Endometrial microvascular endothelial cells (primary cell): ENCODE results near the gene TBC1D4. TPM values are rescaled to one million over a fixed set of nuclear protein-coding genes. Genes with fewer than 3 reads are reported as not detected.

Experiments
- in situ Hi-C: cut with HindIII; loops from 2 replicates; pipeline ENCODE4 v1.10.0; 2017; ENCODE audit warnings: low sequenced_read_pairs, low pct_unique_long_range_greater_than_20kb; ENCODE audit errors: inconsistent ontology term
- total RNA-seq: library from RNA; depleted of rRNA; stranded (reverse); fragments of >200 nt; gene quantifications from one replicate; pipeline ENCODE4 v1.2.3, GENCODE V29; 2015; ENCODE audit errors: inconsistent ontology term

TBC1D4 gene, protein sequence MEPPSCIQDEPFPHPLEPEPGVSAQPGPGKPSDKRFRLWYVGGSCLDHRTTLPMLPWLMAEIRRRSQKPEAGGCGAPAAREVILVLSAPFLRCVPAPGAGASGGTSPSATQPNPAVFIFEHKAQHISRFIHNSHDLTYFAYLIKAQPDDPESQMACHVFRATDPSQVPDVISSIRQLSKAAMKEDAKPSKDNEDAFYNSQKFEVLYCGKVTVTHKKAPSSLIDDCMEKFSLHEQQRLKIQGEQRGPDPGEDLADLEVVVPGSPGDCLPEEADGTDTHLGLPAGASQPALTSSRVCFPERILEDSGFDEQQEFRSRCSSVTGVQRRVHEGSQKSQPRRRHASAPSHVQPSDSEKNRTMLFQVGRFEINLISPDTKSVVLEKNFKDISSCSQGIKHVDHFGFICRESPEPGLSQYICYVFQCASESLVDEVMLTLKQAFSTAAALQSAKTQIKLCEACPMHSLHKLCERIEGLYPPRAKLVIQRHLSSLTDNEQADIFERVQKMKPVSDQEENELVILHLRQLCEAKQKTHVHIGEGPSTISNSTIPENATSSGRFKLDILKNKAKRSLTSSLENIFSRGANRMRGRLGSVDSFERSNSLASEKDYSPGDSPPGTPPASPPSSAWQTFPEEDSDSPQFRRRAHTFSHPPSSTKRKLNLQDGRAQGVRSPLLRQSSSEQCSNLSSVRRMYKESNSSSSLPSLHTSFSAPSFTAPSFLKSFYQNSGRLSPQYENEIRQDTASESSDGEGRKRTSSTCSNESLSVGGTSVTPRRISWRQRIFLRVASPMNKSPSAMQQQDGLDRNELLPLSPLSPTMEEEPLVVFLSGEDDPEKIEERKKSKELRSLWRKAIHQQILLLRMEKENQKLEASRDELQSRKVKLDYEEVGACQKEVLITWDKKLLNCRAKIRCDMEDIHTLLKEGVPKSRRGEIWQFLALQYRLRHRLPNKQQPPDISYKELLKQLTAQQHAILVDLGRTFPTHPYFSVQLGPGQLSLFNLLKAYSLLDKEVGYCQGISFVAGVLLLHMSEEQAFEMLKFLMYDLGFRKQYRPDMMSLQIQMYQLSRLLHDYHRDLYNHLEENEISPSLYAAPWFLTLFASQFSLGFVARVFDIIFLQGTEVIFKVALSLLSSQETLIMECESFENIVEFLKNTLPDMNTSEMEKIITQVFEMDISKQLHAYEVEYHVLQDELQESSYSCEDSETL (N-terminal part only)
- 33.3 TPM for total RNA-seq

DNA sequence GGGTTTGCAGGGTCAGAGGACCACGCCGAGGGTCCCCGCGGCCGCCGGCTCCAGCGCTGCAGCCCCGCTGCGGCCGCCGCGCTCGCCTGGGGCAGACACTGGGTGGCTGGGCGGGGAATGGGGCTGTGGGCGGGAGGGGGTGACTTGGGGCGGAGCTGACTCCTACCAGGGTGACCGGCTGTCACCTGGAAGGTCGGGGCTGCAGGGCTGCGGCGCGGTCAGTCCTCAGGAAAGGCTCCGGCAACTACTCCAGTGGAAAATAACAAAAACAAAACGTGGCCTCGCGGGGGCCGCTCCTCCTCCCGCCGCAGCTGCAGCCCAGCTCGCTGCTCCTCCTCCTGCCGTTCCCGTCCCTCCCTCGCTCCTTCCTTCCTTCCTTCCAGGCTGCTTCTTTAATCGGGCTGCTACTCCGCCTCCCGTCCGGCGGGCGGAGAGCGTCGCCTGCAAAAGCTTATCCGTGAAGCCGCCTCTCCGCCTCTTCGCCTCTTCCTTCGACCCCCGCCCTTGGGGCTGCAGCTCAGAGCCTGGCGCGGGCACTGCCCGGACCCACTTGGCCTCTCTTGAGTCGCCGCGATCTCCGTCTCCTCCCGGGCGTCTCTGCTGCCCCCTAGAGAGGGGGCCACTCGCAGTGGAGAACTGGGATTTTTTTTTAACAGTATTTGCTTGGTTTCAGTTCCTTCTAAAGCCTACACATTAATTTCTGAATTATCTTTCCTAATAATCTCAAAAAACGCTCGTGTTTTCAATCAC lies at the start of gene TBC1D4:
TSS of gene TBC1D4 (minus strand) at position 100 of the 750 bp plus-strand sequence. CDS start 402 bp downstream, outside the sequence.
- in situ Hi-C loops, result no loop called here

- in situ Hi-C loops, result no loop called here
Measured at GRCh38 chr13:75530549-75530961, 48.6 kb upstream of the TBC1D4 start.

DNA sequence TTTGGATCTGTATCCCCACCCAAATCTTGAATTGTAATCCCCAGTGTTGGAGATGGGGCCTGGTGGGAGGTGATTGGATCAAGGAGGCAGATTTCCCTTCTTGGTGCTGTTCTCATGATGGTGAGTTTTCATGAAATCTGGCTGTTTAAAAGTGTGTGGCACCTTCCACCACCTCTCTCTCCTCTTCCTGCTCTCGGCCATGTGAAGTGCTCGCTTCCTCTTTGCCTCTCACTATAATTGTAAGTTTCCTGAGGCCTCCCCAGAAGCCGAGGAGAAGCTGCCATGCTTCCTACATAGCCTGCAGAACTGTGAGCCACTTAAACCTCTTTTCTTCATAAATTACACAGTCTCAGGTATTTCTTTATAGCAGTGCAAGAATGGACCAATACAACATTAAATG lies 40.0 kb upstream of the TBC1D4 start:
- in situ Hi-C loops, result no loop called here

DNA sequence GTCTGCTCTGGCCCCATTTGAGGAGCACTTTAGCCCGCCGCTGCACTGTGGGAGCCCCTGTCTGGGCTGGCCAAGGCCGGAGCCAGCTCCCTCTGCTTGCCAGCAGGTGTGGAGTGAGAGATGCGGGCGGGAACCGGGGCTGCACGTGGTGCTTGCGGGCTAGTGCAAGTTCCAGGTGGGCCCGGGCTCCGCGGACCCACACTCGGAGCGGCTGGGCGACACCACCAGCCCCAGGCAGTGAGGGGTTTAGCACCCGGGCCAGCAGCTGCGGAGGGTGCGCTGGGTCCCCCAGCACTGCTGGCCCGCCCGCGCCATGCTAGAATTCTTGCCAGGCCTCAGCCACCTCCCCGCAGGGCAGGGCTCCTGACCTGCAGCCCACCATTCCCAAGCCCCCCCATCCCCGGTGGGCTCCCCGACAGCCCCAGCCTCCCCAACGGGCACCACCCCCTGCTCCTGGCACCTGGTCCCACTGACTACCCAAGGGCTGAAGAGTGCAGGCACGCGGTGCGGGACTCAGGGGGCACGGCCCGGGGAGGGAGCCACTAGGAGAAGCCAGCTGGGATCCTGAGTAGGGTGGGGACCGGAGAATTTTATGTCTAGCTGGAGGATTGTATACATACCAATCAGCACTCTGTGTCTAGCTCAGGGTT lies 36.6 kb upstream of the TBC1D4 start:
- in situ Hi-C loops, result no loop called here

GRCh38 chr13:75514080-75514995 lies 32.4 kb upstream of the TBC1D4 start:
- in situ Hi-C loops, result no loop called here

- in situ Hi-C loops, result no loop called here
Measured at GRCh38 chr13:75513271-75513670, 31.3 kb upstream of the TBC1D4 start.

DNA sequence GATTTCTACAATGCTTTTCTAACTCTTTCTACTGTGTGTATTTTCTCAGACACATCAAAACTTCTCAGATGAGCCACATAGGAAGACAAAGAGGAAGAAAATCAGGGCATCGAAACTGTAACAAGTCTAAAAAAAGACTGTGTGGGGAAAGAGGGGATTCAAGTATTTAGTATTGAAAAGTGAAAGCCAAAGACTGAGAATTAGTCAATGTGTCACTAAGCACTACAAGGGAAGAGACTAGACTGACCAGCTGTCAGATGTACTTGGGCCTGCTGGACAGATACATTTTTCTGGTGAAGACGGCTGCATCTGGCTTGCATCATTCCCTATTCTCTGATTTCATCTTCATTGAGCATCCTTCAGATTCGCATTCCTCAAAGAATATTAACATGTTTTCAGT lies 30.3 kb upstream of the TBC1D4 start:
- in situ Hi-C loops, result no loop called here

GRCh38 chr13:75511051-75511625 lies 29.2 kb upstream of the TBC1D4 start:
- in situ Hi-C loops, result no loop called here

DNA sequence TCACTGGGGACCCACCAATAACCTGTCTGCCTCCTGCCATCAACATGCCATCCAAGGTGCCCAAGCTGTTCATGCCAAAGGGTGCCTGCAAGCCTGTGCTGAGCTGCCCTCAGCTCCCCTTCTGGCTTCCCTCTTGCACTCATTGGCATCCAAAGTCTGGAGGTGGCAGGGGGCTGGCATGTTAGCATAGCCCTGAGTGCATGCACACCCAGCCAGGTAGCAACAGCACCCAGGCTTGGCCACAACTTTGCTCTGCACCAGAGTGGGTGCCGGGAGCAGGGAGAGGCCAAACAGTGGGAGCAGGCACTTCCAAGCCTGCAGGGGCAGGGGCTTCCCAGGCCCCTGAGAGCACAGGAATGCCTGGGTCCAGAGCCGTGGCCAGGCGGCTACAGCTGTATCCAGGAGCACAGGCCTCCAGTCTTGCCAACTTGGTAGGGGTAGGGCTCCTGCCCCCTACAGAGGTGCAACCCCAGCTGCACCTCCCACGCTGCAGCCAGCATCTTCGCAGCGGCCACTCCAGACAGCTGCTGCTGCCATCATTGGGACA lies 26.1 kb upstream of the TBC1D4 start:
- in situ Hi-C loops, result no loop called here

DNA sequence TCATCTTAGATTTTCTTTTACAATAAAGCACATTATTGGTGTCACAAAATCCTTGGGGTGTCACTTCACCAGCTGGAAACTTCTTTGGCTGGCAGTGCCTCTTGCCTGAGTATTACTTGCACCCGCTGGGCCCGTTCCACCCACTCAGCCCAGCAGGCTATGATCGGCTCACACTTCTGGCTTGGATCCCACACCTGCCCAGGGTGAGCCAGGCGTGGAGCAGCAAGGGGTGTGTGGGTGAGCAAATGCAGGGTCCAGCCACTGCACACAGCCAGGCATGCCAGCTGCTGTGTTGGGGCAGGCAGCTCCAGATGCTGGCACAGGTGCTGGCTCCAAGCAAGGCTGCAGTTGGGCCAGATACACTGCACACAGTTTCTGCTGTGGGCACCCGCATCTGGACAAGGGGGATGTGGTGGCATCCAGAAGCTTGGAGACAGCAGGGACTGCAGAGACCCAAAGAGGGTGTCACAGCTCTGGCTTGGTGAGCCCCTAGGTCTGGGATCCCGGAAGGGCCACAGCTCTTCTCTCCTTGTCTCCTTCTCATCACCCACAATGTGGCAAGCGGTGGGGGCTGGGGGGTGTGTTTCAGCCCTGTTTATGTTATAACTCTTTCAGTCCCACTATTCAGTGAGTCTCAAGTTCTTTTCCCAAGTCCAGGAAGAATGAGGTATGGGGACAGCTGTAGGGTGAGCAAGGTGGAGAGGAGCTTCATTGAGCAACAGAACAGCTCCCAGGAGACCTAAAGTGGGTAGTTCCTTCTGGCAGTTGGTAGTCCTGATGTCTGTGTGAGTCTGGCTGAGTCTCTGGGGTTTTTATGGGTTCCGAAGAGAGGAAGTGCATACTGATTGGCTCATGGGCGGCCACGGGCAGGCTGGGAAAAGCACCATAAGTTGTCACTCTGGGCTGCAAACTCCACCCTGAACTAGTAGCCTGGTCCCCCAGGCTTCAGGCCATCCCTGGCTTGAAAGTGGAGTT lies 25.3 kb upstream of the TBC1D4 start:
- in situ Hi-C loops, result no loop called here

GRCh38 chr13:75506018-75506417 lies 24.0 kb upstream of the TBC1D4 start:
- in situ Hi-C loops, result no loop called here

DNA sequence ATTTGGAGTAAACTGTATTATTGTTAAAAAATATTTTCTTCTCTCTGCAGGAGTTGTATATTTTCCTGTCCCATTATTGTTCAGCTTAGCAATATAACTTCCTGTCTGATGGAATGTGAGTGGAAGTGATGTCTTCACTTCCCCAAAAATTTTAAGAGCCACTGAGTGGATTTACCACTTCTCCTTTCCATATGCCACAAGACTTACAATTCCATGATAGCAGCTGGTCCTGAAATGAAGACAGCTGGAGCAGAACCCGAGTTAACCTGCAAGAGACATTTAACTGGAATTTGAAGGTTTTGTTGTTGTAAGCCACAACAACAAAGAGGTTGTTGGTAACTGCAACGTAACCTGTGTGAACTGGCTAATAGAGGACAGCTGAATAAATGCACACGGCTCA lies 23.4 kb upstream of the TBC1D4 start:
- in situ Hi-C loops, result no loop called here

- in situ Hi-C loops, result no loop called here
Measured at GRCh38 chr13:75495938-75496337, 14.0 kb upstream of the TBC1D4 start.

DNA sequence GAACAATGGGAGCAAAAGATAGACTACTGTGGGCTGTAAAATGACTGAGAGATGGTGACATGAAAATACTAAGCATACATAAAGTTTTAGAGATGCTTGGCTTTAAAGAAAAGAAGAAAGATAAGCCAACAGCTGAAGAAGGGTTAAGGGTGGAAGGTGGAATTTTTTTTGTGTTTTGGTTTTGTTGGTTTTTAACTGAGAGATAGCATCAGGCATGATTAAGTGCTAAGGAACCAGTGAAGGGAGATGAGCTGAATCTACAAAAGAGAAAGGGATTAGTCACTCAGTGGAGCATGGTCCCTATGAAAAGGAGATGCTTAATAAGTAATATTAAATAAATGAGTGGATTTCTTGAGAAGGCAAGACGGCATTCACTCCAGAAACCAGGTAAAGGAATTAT lies 12.5 kb upstream of the TBC1D4 start:
- in situ Hi-C loops, result no loop called here

DNA sequence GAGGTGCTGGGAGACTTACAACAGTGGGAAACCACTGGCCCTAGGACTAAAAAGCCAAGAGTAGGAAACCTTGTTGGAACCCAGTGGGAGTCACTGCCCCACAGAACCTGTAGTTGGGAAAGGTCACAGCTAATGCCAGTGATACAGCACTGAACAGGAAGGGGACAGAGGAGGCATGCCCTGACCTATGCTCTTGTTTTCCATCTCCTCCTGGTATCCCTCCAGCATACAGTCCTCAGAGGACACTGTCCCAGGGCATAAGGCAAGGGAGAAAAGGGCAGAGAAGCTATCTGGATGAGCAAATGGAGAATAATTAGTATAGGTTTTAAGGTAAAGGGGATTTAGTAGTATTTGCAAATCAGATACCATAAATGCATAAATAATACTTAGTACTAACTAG lies 11.2 kb upstream of the TBC1D4 start:
- in situ Hi-C loops, result no loop called here

- in situ Hi-C loops, result no loop called here
Measured at GRCh38 chr13:75492389-75492788, 10.4 kb upstream of the TBC1D4 start.
